GM21447 (cell line): Measurements from ENCODE around the gene DNAJC3.
"Not testable (repeated sequence)": the region's sequence is repeated elsewhere in the genome, so short reads cannot be mapped to it uniquely, and the experiment has no call there.

ENCODE experiments used
- ATAC-seq: cut with Tn5 transposase; IDR thresholded peaks from one replicate; pipeline ENCODE4 v1.9.1; 2021; ENCODE audit not compliant: unreplicated experiment

Gene DNAJC3

DNA sequence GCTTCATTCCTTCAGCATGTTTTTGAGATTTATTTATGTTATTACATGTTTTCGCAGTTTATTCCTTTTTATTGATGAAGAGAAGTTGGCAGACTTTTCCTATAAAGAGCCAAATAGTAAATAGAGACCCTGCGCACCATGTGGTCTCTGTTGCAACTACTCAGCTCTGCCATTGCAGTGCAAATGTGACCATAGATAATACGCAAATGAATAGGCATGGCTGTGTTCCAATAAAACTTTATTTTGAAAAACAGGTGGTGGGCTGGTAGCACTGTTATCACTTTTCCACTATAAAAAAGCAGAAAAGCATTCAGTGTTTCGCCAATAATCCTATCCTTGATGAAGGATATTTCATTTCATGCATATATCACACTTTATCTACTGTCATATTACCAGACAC is 95.0 kb downstream of the DNAJC3 start:
- ATAC-seq = no peak

DNA sequence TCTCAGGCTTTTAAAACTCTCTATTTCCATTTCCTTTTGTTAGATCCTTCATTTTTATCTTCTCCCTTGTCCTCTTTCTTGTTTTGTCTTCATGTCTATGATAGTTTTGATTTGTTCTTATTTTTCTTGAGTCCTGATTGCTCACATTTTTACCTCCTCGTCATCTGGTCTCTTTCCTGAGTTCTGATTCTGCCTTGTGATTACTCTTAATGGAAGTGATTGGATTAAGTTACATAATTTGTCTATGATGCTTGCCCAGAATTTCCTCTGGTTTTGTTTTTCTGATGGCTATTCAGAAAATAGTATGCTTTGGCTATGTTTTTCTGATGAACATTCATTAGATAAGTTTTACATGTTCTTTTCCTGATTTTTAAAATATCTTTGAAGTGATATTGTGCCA is 102.6 kb downstream of the DNAJC3 start:
- no peak for ATAC-seq

DNA sequence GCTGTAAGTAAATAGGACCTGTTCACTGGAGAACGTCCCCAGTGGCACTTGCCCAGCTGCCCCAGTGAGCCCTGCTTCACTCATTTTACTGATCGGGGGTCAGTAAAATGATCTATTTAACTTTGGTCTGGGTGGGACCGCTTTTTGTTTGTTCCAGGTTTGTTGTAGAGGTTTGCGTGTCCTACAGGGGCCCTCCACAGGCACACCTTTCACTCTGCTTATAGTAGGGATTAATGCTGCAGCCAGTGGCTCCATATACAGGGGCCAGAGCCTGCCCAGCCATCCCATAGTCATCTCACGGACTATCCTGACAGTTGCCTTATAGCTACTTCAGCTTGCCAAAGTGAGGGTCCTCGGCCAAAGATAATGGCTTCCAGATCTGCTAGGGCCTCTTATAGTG is 104.1 kb downstream of the DNAJC3 start:
- no peak for ATAC-seq

DNA sequence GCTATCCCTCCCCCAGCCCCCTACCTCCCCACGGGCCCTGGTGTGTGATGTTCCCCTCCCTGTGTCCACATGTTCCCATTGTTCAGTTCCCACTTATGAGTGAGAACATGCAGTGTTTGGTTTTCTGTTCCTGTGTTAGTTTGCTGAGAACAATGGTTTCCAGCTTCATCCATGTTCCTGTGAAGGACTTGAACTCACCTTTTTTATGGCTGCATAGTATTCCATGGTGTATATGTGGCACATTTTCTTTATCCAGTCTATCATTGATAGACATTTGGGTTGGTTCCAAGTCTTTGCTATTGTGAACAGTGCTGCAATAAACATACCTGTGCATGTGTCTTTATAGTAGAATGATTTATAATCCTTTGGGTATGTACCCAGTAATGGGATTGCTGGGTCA is 105.0 kb downstream of the DNAJC3 start:
- not testable (repeated sequence) for ATAC-seq

DNA sequence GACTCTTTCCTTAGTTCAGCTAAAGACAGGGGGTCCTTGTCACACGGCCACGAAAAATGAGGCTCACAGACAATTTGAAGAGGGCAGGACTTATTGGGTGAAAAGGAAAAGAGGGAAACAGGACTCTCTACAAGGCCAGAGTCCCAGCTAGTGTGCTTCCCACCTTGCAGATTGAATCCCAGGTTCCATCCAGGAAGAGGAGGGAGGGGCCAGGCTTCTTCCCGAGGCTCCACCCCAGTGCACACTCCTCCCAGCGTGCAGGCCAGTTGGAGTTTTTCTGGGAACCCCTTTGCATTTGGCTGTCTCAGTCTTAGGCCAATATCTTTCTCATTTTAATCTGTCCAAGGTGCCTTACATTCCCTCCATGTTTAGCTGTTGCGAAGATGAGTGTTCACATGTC is 106.8 kb downstream of the DNAJC3 start:
- ATAC-seq = no peak

DNA sequence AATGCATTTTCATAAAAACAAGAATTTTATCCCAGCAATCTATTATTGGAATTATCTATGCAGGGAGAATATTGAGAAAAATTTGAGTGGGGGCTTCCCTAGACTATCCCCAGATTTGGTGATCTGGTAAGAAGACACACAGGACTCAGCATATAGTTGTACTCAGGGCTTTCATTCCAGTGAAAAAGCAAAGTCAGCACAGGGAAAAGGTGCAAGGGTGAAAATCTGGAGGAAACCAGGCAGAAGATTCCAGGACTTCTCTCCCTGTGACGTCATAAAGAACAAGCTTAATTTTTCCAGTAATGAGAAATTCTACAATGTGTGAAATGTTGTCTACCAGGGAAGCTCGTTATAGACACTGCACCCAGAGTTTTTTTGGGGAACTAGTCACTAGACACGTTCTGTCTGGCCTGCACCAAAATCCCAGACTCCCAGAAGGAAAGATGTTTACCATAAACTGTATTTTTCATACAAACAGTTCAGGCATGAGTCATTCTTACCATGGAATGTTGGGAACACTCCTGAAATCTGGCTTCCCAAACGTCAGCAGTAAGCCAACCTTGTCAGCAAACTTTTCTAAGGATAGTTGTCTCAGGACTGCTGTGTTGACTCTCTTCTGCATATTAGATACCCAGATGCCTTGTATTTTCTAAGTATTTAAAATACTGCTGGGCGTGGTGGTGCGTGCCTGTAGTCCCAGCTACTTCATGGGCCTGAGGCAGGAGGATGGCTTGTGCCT is 107.4 kb downstream of the DNAJC3 start:
- ATAC-seq = no peak

DNA sequence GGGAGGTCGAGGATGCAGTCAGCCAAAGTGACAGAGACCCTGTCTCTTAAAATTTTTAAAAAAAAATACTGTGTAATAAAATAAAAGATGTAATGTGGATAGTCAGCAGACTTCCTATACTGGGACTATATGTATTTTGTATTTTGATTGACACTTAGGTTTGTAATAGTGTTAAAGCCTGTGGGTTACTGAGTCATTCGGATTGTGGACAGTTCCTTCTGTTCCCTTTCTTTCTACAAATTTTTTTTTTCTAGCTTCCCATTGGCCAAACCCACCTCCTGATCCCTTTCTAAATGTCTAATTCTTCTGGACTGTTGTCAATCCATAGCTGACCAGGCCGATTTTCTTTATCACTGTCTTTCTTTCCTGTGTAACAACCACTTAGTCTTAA is 108.0 kb downstream of the DNAJC3 start:
- ATAC-seq = no peak

DNA sequence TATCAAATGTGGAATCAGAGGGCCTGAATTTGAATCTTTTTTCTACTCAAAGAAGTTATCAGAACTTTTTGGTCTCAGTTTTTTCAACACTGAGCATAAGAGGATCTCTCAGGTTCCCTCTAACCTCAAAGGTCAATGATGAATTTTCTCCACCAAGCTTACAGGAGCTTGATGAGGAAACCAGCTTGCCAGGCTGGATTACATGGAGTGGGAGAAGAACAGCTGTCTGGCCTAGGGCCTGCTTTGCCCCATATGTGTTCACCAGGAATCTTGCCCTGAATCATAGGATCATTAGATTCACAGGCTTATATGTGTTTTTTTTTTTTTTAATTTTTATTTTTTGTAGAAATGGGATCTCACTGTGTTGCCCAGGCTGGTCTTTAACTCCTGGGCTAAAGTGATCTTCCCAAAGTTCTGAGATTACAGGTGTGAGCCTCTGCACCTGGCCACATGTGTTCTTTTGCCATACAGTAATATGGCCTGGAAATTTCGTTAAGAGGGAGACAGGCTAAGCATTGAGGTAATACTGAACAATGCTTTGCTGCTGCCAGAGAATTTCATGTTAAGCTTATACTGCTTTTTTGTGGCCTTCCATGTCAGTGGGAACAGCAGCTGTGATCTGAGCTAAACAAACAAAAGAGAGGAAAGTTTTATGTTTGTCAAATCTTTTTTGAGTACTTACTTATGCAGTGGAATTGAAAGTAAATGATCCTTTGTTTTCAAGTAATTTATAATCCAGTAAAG is 110.6 kb downstream of the DNAJC3 start:
- ATAC-seq = no peak

DNA sequence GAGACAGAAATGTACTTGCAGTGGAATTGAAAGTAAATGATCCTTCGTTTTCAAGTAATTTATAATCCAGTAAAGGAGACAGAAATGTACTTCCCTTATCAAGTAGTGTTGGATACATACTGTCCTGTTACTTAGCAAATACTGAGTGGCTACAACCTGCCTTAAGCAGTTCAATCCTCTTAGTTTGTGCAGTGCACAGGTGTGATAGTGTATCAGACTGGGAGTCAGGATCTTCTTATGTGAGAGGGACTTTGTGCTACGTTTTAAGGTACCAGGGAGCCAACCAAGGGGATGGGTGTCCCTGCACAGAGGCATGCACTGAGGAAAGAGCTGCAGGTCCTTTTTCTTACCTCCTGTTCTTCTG is 111.1 kb downstream of the DNAJC3 start:
- no peak for ATAC-seq

DNA sequence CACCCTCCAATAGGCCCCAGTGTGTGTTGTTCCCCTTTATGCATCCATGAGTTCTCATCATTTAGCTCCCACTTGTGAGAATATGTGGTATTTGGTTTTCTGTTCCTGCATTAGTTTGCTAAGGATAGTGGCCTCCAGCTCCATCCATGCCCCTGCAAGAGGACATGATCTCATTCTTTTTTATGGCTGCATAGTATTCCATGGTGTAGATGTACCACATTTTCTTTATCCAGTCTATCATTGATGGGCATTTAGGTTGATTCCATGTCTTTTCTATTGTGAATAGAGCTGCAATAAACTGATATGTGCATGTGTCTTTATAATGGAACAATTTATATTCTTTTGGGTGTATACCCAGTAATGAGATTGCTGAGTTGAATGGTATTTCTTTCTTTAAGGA is 112.4 kb downstream of the DNAJC3 start:
- not testable (repeated sequence) for ATAC-seq

DNA sequence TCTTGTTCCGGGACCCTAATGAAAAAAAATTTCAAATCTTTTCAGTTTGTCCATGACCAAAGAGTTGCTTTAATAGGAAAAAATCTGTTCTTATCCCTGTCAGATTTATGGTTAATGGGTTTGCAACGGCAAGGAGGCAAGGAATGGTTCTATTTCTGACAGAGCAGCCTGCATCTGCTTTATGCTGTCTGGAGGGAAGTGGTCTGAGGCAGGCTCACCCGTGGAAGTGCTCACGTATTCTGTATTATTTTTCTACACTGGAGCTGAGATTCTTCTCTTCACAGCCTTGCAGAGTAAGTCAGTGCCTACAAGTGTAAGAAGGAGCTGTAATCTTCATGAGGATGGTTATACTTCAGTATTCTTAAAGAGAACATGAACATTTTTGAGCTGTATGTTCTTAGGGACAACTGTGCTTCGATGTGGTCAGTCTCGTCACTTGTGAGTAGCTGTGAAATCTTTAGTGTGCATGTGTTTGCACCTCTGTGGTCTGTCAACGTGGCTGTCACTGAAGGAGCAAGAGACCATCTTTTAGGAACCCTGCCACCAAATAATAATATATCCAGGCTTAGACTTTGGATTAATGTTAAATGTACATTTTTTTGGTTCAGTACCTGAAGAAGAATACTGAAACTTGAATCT is 114.3 kb downstream of the DNAJC3 start:
- ATAC-seq = no peak

DNA sequence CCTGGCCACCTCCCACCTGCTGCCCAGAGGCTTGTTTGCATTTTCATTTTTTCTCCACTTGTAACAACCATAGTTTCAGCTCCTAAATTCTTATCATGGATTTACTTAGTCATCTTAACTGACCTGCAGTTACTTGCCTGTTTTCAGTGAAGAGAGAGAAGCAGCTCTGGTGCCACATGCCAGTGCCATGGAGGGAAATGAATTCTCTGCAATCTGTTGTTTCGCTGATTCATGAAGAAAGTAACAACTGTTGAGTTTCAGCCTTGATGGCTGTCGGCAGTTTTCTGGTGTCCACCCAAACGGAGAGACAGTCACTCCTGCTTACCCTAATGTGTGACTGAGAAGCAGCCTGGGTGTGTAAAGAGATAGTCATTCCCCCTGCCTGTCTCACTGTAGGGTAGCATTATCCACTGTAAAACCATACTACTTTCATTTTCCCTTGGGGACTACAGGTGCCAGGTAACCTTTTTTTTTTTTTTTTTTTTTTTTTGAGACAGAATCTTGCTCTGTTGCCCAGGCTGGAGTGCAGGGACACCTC is 116.1 kb downstream of the DNAJC3 start:
- no peak for ATAC-seq

DNA sequence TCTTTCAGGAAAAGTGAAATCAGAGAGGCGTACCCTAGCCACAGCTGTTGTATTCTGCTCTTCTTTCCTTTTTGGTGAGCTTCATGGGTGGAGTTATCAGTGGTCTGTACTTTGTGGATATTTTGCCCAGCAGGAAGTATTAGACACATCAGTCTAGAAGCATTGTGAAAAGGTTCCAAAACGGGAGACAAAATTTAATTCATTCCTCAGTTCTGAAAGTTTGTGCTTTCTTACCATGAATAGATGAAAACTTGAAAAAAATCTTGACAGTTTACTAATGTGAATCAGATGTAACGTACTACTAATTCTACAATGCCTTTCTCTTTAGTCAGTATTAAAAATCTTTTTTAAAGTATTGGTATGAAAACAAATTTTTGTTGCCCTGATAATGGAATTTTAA is 116.8 kb downstream of the DNAJC3 start:
- no peak for ATAC-seq

DNA sequence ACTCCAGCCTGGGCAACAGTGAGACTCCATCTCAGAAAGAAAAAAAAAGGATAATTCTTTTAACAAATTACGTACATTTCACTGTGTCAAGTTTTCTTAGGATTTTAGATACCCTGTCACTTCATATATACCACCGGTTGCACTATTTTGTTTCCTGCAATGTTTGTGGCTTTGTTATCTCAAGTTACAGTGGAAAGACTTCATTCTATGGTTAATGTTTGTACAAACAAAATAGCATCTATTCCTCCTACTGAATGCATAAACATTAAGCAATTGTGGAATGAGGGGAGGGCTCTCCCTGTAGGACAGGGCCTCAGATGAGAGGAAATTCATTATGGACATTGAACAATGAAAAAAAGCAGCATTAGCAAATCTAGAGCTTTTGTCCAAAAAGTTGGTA is 120.1 kb downstream of the DNAJC3 start:
- no peak for ATAC-seq

DNA sequence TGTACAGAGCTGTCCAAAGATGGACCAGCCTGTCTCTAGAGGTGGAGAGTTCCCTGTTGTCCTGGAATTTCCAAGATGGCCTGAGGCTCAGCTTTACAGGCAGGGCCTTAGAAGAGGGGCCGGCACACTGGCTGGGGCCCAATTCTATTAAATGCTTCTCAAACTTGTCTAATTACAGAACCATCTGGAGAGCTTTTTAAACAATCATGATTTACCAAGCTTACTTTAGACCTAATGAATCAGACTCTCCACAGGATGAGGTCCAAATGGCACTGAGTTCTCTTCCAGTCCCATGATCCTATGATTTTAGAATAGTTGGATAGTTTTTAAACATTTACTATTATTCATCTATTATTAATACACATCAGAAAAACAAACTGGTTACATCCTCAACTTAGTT is 123.5 kb downstream of the DNAJC3 start:
- no peak for ATAC-seq

DNA sequence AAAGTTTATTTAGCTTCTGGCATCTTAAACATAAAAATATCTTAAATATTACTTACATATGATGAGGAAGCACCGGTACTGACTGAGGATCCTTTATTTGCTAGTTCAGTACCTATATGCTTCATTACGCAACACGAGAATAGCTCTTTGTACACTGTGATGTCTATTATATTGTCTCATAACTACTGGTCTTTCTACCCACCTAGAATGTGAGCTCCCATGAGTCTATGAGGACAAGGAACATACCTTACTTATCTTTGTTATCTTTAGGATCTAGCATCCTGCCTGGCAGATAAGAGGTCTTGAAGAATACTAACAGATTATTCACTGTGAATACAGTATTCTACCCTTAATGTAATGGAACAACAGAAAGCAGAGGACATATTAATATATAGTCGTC is 124.9 kb downstream of the DNAJC3 start:
- ATAC-seq = no peak

DNA sequence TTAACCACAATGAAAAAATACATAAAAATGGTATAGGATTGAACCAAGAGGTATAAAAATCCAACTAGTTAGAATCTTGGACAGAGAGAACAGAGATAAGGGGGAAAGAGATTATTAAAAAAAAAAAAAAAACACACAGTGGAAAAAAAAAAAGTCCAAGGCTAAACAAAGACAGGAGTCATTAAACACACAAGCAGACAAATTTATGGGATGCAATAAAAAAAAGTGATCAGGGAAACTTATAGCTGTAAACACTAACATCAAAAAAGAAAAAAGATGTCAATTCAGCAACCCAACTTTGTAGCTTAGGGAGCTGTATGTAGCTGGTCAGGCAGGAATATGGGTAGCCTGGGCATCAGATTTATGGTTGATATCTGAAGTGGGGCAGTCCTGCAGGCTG is 129.0 kb downstream of the DNAJC3 start:
- ATAC-seq = no peak

DNA sequence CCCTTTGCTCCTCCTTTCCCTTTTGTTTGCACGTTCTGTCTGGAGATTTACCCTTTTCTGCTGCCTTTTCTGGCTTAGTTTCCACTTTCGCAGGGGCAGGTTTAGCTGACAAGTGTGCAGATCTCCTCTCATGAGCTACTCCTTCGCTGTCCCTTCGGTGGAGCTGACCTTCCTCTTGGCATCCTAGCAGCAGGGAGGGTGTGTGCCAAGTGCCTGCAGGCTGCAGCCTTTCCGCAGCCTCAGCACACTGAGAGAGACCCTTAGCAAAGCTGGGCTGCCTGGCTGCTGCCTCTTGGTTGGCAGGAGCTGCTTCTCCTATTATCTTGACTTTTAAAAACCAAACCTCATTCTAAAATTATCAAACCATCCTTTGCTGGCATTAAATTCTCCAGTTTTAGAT is 132.5 kb downstream of the DNAJC3 start:
- no peak for ATAC-seq

DNA sequence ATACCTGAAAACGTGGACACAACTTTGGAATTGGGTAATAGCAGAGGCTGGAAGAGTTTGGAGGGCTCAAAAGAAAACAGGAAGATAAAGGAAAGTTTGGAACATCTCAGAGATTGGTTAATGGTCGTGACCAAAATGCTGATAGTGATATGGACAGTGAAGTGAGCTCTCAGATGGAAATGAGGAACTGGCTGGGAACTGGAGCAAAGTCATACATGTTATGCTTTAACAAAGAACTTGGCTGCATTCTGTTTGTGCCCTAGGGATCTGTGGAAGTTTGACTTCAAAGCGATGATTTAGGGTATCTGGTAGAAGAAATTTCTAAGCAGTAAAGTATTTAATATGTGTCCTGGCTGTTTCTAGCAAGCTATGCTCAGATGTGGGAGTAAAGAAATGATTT is 136.2 kb downstream of the DNAJC3 start:
- no peak for ATAC-seq

DNA sequence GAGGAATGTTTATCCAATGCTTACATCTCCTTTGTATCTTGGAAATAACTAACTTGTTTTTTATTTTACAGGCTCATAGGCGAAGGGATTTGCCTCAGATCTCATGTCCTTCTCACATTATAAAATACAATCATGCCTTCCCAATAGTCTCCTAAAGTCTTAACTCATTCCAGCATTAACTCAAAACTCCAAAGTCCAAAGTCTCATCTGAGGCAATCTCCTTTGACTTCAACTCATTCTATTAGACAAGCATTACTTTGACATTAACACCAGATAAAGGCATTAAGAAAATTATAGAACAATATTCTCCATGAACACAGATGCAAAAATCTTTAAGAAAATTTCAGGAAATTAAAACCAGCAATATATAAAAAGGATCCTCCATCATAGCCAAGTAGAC is 137.6 kb downstream of the DNAJC3 start:
- no peak for ATAC-seq

DNA sequence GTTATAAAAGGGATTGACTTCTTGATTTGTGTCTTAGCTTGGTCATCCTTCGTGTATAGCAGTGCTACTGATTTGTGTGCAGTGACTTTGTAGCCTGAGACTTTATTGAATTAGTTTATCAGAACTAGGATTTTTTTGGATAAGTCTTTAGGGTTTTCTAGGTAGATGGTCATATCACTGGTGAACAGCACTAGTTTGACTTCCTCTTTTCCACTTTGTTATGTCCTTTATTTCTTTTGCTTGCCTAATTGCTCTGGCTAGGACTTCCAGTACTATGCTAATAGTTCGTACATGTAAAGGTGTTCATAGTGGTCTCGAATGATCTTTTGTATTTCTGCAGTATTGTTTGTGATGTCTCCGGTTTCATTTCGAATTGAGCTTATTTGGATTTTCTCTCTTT is 145.4 kb downstream of the DNAJC3 start:
- ATAC-seq = no peak

DNA sequence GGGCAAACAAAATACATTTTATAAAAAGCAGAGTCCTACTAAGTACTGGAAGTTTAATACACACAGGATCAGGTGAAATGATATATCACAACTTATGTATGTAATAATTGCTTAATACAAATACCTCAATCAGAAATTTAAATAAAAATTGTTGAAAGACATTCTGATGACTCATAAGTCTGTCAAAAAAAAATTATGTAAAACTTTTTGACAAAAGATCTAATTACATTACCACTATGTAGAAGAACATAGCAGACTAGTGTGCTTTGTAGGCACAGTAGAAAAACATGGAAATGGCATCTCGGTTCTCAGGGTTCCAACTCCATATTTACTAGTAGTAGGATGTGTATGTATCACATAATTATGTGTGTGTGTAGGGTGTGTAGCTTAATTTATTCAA is 156.2 kb downstream of the DNAJC3 start:
- ATAC-seq = no peak
